Measurements from ENCODE around the gene SEC31B. TPM values are rescaled to one million over a fixed set of nuclear protein-coding genes. Genes with fewer than 3 reads are reported as not detected.

The SEC31B gene
- total RNA-seq, 6 experiments from 2014 or later: 2.4 to 9.1 (median 4.7) TPM

DNA sequence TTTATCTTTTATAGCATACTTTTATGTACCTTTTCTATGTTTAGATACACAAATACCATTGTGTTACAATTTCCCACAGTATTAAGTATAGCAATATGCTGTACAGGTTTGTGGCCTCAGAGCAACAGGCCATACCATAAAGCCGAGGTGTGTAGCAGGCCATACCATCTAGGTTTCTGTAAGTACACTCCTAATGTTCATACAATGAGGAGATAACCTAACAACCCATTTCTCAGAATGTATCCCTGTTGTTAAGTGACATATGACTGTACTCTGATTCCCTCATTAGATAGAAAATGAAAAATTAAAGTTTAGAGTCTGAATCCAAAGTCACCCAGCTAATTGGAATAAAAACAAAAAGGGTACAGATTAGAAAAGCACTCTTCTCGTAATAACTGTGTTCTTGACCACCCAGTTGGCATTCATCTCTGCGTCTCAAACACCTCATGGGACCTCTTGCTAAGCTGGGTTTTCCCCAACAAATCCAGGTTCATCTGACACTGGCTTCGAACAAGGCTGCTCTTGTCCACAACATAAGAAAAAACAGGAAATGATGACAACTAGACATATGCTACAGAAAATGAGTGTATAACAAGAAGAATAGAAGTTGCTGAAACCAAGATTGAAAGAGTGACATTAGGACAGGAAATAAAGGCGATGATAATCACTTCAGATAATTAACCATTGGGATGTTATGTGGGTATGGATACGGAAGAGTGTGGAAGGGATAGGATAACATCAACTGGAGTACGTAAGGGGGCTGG lies 8.6 kb upstream of the SEC31B start:
- ATAC-seq (no peak), DNase-seq (no peak)
- Histone ChIP-seq H3K9me3 (no peaks in the 10 kb centered on the region), H3K4me3 (peak overlapping the region; percentile 78 to 96 (median 86)), H3K4me1 (peaks cover 0 to 12% (median 5%) of the 10 kb centered on the region in 4 donors), H3K27me3 (no peaks in the 10 kb centered on the region), H3K36me3 (peaks cover 0 to 36% (median 19%) of the 10 kb centered on the region in 4 donors), H3K27ac (no peak overlapping the region)
- intact Hi-C loops (cut with DNase I): no loop called here
- 52% methylated on average over 7 of the region's 7 CpGs for WGBS (ENCODE audit: insufficient coverage, low coverage, low lambda C conversion rate, missing lambda C conversion rate)
- TF ChIP-seq POLR2A (IDR thresholded peaks at IDR 0.05): no peak
- TF ChIP-seq CTCF (IDR thresholded peaks at IDR 0.05): no peak

DNA sequence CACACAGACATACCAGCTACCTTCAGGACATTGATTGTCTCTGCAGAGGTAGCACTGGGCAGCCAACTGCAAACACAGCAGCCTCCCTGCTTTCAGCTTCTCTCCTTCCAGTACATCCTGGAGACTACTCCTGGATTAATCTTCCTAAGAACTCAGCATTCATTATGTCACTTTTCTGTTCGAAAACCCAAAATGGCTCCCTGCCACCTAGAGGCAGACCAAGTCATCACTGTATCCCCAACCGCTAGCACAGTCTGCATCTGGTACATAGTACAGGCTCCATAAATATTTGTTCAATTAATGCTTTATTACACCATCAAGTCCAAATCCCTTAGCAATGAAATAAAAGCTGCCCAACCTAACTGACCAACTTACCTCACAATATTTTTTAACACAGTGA lies 5.0 kb upstream of the SEC31B start:
- peaks cover 0 to 40% (median 21%) of the 10 kb centered on the region in 4 donors for H3K36me3 ChIP-seq
- H3K4me1 ChIP-seq: peaks cover 0 to 14% (median 6%) of the 10 kb centered on the region in 4 donors
- ATAC-seq (no peak), DNase-seq (no peak)
- no peak for TF ChIP-seq CTCF (IDR thresholded peaks at IDR 0.05)
- no peak for TF ChIP-seq POLR2A (IDR thresholded peaks at IDR 0.05)
- H3K4me3 ChIP-seq: no peak overlapping the region
- H3K9me3 ChIP-seq: no peaks in the 10 kb centered on the region
- intact Hi-C loops (cut with DNase I): no loop called here
- H3K27ac ChIP-seq: no peak overlapping the region
- no peaks in the 10 kb centered on the region for H3K27me3 ChIP-seq
- WGBS (ENCODE audit: insufficient coverage, low coverage, low lambda C conversion rate, missing lambda C conversion rate): 74% methylated on average over 2 of the region's 2 CpGs

- H3K27me3 ChIP-seq: no peaks in the 10 kb centered on the region
- no peaks in the 10 kb centered on the region for H3K9me3 ChIP-seq
- ATAC-seq (no peak), DNase-seq (no peak)
- intact Hi-C loops (cut with DNase I): no loop called here
- no peak overlapping the region for H3K4me3 ChIP-seq
- no peak overlapping the region for H3K27ac ChIP-seq
- 78% methylated on average over 4 of the region's 6 CpGs for WGBS (ENCODE audit: insufficient coverage, low coverage, low lambda C conversion rate, missing lambda C conversion rate)
- H3K4me1 ChIP-seq: peaks cover 0 to 17% (median 6%) of the 10 kb centered on the region in 4 donors
- peaks cover 0 to 40% (median 21%) of the 10 kb centered on the region in 4 donors for H3K36me3 ChIP-seq
- TF ChIP-seq POLR2A (IDR thresholded peaks at IDR 0.05): no peak
- no peak for TF ChIP-seq CTCF (IDR thresholded peaks at IDR 0.05)
These were observed 4.5 kb upstream of the SEC31B start for GRCh38 chr10:100524206-100524605.

- TF ChIP-seq POLR2A (IDR thresholded peaks at IDR 0.05) (no peak), CTCF (IDR thresholded peaks at IDR 0.05) (no peak)
- ATAC-seq (no peak), DNase-seq (no peak)
- H3K4me1 ChIP-seq: peaks cover 0 to 18% (median 2%) of the 10 kb centered on the region in 4 donors
- H3K27ac ChIP-seq: no peak overlapping the region
- H3K4me3 ChIP-seq: no peak overlapping the region
- no peaks in the 10 kb centered on the region for H3K27me3 ChIP-seq
- WGBS (ENCODE audit: insufficient coverage, low coverage, low lambda C conversion rate, missing lambda C conversion rate): 100% methylated on average over 1 of the region's 9 CpGs
- intact Hi-C loops (cut with DNase I): no loop called here
- no peaks in the 10 kb centered on the region for H3K9me3 ChIP-seq
- peaks cover 0 to 40% (median 21%) of the 10 kb centered on the region in 4 donors for H3K36me3 ChIP-seq
These were observed 3.3 kb upstream of the SEC31B start for GRCh38 chr10:100522945-100523344.

Data from right lobe of liver (tissue), 6 donors.